OCI-LY7 (cell line): ENCODE measurements around the gene UTP18. TPM values are rescaled to one million over a fixed set of nuclear protein-coding genes. Genes with fewer than 3 reads are reported as not detected.

ENCODE experiments used
- BruUV-seq: library from RNA; stranded (reverse); fragments of 400-500 nt; replicated peaks from 2 replicates; lab custom pipeline; 2021; lab: Mats Ljungman, UMichigan
- CTCF ChIA-PET: fragments of 300-600 bp; sonication (Branson Sonifier 250); formaldehyde crosslinking; loops from one replicate; lab custom pipeline; 2022; ENCODE audit warnings: antibody characterized with exemption; ENCODE audit not compliant: unreplicated experiment; lab: Charles Lee
- POLR2A ChIA-PET: fragments of 300-600 bp; sonication (Branson Sonifier 250); formaldehyde crosslinking; loops from one replicate; lab custom pipeline; 2022; ENCODE audit warnings: antibody characterized with exemption; lab: Charles Lee
- DNase-seq: peaks from one replicate; pipeline ENCODE4 v3.0.0-alpha.2; 2015; ENCODE audit warnings: low spot score
- H2AFZ ChIP-seq: fragments of 200-600 bp; sonication (generic), shearing (Covaris generic); 2 replicates; pipeline ENCODE4 v1.6.1; 2014; ENCODE audit warnings: mild to moderate bottlenecking, antibody characterized with exemption, low read length, moderate library complexity
- H3K27ac ChIP-seq: fragments of 200-600 bp; sonication (generic); 2 replicates; pipeline ENCODE4 v1.5.1; 2014; ENCODE audit warnings: mixed run types, low read depth, mild to moderate bottlenecking, moderate library complexity, low read length, inconsistent platforms; ENCODE audit not compliant: poor library complexity, severe bottlenecking
- H3K36me3 ChIP-seq: fragments of 200-600 bp; sonication (generic); 2 replicates; pipeline ENCODE4 v1.6.1; 2014; ENCODE audit warnings: mild to moderate bottlenecking, antibody characterized with exemption, low read length, moderate library complexity, mixed read lengths; ENCODE audit not compliant: insufficient read depth
- H3K4me1 ChIP-seq: fragments of 200-600 bp; sonication (generic); 2 replicates; pipeline ENCODE4 v1.5.1; 2014; ENCODE audit warnings: mild to moderate bottlenecking, low read length; ENCODE audit not compliant: insufficient read depth, poor library complexity, severe bottlenecking
- H3K4me2 ChIP-seq: fragments of 200-600 bp; sonication (generic); 2 replicates; pipeline ENCODE4 v1.6.1; 2014; ENCODE audit warnings: mild to moderate bottlenecking, low read length
- H3K4me3 ChIP-seq: fragments of 200-600 bp; sonication (generic); 2 replicates; pipeline ENCODE4 v1.5.1; 2014; ENCODE audit warnings: mild to moderate bottlenecking, low read depth, low read length; ENCODE audit not compliant: poor library complexity, severe bottlenecking
- H3K79me2 ChIP-seq: fragments of 200-600 bp; sonication (generic); 2 replicates; pipeline ENCODE4 v1.6.1; 2016; ENCODE audit warnings: low read depth, mild to moderate bottlenecking, low read length, moderate library complexity, mixed read lengths; ENCODE audit not compliant: insufficient read depth
- H3K9me2 ChIP-seq: fragments of 200-600 bp; sonication (generic); 2 replicates; pipeline ENCODE4 v1.6.1; 2016; ENCODE audit warnings: mild to moderate bottlenecking, low read length, mixed read lengths; ENCODE audit not compliant: insufficient read depth
- H3K9me3 ChIP-seq: fragments of 200-600 bp; sonication (generic); 2 replicates; pipeline ENCODE4 v1.6.1; 2014; ENCODE audit warnings: mild to moderate bottlenecking, mixed run types, low read length, mixed read lengths
- H4K20me1 ChIP-seq: fragments of 200-600 bp; sonication (generic); 2 replicates; pipeline ENCODE4 v1.6.1; 2014; ENCODE audit warnings: mild to moderate bottlenecking, antibody characterized with exemption, low read length, moderate library complexity, mixed read lengths; ENCODE audit not compliant: insufficient read depth
- EZH2phosphoT487 ChIP-seq: fragments of 200-600 bp; sonication (generic); IDR thresholded peaks from 2 replicates; pipeline ENCODE4 v1.6.1; 2018; ENCODE audit warnings: low read depth, borderline replicate concordance, mild to moderate bottlenecking, mixed run types, antibody characterized with exemption, low read length, moderate library complexity, mixed read lengths
- intact Hi-C: fragments of 100-400 bp; cut with micrococcal nuclease; formaldehyde crosslinking; loops from one replicate; pipeline ENCODE4 v1.10.0; 2022; ENCODE audit not compliant: unreplicated experiment
- total RNA-seq, 2 experiments: library from RNA; depleted of rRNA in 1 of 2; stranded (reverse); fragments of >200 nt in 1 of 2; shearing (Covaris generic) in 1 of 2; gene quantifications; 2 replicates each; pipeline ENCODE4 v1.2.3, GENCODE V29; 2014 to 2022
- TF ChIP-seq, protein P1 (sequence below): fragments of 200-600 bp; sonication (generic); conservative IDR thresholded peaks from 2 replicates; pipeline ENCODE4 v1.5.1; 2014; ENCODE audit warnings: mild to moderate bottlenecking, antibody characterized with exemption, low read length, moderate library complexity, mixed read lengths

UTP18 gene
- total RNA-seq, 2 experiments from 2014 or later: 58.1 to 68.3 TPM

DNA sequence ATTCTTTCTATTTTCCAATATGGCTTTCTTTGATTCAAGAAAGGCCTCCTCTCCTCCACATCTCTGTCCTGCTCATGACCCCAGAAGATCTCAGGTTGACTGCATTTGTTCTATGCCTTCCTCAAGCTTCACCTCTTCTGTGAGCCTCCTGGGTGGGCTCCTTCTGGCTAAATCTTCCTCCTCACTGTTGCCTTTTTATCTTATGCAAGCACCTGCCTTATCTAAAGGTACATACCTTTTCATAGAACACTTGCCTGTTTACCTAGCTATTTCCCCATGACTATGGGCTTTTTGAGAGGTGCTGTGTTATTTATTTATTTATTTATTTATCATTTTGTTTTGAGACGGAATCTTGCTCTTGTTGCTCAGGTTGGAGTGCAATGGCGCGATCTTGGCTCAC lies 81.1 kb downstream of the UTP18 start:
- no peak for DNase-seq
- H3K9me2 ChIP-seq: no peaks in the 10 kb centered on the region
- ChIA-PET CTCF (no interaction called here), POLR2A (no interaction called here)
- no peaks in the 10 kb centered on the region for H3K4me1 ChIP-seq
- no peak overlapping the region for H2AFZ ChIP-seq
- H3K9me3 ChIP-seq: no peaks in the 10 kb centered on the region
- H4K20me1 ChIP-seq: no peaks in the 10 kb centered on the region
- no peak overlapping the region for H3K27ac ChIP-seq
- TF ChIP-seq EZH2phosphoT487: no peak
- H3K79me2 ChIP-seq: no peaks in the 10 kb centered on the region
- no peak overlapping the region for H3K4me3 ChIP-seq
- no peaks in the 10 kb centered on the region for H3K36me3 ChIP-seq
- intact Hi-C loops: no loop called here
- H3K4me2 ChIP-seq: no peak overlapping the region
- BruUV-seq: no TSS peak

DNA sequence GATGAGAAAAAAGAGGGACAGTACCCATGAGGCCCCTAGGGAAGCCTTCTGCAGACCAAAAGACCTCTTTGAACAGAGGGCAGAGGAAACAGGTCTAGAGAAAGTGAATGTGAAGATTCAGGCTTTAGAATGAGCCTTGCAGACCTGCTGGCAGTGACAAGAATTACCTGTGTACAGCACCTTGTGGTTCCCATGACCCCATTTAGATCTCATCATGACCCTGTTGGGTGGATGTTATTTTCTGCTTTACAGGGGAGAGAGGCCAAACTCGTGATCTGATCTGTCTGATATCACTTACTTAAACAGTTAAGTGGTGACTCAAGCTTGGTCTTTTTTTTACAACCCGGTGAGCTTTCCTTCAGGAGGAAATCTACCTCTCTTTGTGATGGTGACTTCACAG lies 81.9 kb downstream of the UTP18 start:
- no TSS peak for BruUV-seq
- DNase-seq: no peak
- H3K9me2 ChIP-seq: no peaks in the 10 kb centered on the region
- H3K79me2 ChIP-seq: no peaks in the 10 kb centered on the region
- intact Hi-C loops: no loop called here
- no peak overlapping the region for H2AFZ ChIP-seq
- no peaks in the 10 kb centered on the region for H3K4me1 ChIP-seq
- CTCF ChIA-PET: no interaction called here
- no peak overlapping the region for H3K4me3 ChIP-seq
- TF ChIP-seq, protein P1, sequence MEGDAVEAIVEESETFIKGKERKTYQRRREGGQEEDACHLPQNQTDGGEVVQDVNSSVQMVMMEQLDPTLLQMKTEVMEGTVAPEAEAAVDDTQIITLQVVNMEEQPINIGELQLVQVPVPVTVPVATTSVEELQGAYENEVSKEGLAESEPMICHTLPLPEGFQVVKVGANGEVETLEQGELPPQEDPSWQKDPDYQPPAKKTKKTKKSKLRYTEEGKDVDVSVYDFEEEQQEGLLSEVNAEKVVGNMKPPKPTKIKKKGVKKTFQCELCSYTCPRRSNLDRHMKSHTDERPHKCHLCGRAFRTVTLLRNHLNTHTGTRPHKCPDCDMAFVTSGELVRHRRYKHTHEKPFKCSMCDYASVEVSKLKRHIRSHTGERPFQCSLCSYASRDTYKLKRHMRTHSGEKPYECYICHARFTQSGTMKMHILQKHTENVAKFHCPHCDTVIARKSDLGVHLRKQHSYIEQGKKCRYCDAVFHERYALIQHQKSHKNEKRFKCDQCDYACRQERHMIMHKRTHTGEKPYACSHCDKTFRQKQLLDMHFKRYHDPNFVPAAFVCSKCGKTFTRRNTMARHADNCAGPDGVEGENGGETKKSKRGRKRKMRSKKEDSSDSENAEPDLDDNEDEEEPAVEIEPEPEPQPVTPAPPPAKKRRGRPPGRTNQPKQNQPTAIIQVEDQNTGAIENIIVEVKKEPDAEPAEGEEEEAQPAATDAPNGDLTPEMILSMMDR: no peak
- TF ChIP-seq EZH2phosphoT487: no peak
- H3K4me2 ChIP-seq: no peak overlapping the region
- no peaks in the 10 kb centered on the region for H4K20me1 ChIP-seq
- no peaks in the 10 kb centered on the region for H3K9me3 ChIP-seq
- POLR2A ChIA-PET: no interaction called here
- H3K36me3 ChIP-seq: no peaks in the 10 kb centered on the region
- no peak overlapping the region for H3K27ac ChIP-seq

- ChIA-PET CTCF (no interaction called here), POLR2A (no interaction called here)
- TF ChIP-seq, protein P1: no peak
- TF ChIP-seq EZH2phosphoT487: no peak
- intact Hi-C loops: no loop called here
- Histone ChIP-seq H3K4me1 (no peaks in the 10 kb centered on the region), H4K20me1 (no peaks in the 10 kb centered on the region), H3K9me2 (no peaks in the 10 kb centered on the region), H3K4me2 (no peak overlapping the region), H2AFZ (no peak overlapping the region), H3K4me3 (no peak overlapping the region), H3K36me3 (no peaks in the 10 kb centered on the region), H3K27ac (no peak overlapping the region), H3K79me2 (no peaks in the 10 kb centered on the region), H3K9me3 (no peaks in the 10 kb centered on the region)
- BruUV-seq: no TSS peak
- DNase-seq: no peak
These were observed 84.2 kb downstream of the UTP18 start for GRCh38 chr17:51344532-51344931.
